GDM1 (cell line): Measurements from ENCODE around the gene KL.

Source experiments
- DNase-seq: peaks from one replicate; lab custom pipeline; 2025; lab: John Stamatoyannopoulos, UW

KL gene

DNA sequence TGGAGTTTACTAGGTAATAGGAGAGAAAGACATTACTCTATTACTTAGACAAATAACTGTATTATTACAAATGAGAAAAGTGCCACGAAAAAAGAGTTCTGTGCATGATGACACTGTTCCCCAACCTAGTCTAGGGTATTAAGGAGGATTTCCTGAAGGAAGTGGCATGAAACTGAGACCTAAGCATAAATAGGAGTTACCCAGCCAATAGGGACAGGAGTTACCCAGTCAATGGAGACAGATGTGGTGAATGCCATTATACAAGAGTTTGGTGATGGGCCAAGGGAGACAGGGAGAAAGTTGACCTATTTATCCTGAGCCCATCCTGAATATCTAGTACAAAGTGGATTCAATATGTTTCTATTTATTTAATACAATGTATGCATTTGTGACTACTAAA lies 65.4 kb downstream of the KL start:
- no peak for DNase-seq

DNA sequence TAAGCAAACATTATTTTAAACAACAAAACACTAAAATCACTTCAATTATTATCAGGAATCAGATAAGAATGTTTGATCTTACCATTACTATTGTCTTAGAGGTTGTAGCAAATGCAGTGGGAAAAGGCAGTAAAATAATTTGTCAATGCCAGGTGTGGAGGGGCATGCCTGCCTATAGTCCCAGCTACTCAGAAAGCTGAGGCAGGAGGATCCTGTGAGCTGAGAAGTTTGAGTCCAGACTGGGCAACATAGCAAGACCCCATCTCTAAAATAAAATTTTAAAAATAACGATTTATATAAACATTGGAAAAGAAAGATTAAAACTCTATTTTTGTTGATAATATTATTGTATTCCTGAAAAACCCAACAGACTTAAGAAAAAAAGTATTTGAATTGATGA lies 66.8 kb downstream of the KL start:
- DNase-seq: no peak

DNA sequence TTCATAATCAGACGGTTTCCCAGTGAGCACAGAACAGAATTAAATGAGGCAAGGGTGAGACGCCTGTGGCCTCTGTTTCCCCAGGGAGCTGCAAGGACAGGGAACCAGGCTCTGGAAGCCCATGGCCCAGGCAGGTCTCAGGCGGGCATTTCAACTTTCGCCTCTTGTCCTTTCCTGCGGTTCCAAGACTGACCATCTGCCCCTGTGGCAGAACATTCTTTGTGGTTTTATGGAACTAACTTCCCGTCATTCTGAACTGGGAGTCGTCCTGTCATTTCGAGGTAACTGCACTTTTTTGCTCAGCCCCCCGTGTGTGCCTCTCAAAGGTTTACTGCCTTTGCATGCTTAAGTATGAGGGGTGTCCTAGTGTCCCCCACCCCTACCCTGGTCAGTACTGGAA lies 70.9 kb downstream of the KL start:
- DNase-seq: no peak

DNA sequence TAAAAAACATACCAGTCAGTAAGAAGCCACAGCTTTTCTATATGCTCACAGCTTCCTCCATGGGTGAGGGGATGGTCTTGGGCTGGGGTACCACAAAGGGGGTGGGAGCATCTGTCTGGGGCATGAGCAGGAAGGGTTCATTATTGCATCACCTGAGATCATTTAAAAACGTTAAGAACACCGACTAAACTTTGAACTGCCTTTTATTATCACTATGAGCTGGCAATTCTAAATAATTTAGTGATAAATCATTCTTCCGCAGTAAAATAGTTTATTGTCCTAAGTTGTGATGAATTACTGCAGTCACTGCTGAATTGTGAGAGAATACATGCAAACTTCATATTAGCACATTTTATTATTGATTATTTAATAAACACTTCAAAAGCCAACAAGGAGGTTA lies 71.6 kb downstream of the KL start:
- DNase-seq: no peak

DNA sequence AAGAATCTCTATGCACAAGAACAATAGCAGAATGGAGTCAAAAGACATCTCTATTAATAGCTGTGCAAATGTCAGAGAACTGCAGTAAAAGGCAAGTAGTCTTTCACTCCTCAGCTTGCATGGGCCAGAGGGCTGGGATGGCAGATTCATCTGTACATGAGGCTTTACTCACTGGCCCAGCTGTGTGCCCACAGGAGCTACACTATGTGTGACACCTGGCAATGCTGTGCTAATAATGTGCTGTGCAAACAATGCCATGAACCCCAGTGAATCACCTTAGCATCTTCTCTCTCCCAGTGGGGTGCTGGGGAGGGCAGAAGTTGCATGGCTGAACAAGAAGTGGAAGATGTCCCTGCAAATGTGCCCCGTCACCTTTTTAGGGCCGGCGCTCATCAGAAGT lies 73.1 kb downstream of the KL start:
- DNase-seq: no peak

DNA sequence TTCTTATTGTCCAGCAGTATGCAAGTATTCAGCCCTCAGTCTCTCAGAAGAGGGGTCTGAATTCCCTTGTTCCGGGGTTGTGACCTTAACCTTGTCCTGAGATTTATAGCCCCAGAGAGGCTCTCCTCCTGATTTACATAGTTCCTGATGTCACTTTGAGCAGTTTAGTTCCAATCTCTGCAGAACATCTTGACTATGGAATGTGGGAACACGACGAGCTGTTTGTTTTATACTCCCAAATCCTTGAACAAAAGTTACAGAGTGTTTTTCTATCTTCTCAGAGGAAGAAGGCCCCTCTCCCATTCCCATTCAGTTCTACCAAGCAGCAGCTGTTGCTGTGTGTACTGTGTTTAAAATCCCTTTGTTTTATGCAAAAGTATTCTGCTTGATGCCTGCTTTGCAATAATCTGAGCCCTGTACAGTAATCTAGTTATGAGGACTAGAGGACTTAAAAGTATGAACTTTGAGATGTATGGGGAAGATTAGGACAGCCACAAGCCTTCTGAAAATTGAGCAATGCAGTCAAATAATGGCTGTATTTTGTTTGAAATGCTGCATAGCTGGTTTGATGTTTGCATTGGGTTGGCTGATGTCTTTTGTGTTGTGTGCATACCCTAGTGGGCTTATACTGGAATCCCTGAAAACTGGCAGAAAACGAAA lies 74.7 kb downstream of the KL start:
- DNase-seq: no peak

DNA sequence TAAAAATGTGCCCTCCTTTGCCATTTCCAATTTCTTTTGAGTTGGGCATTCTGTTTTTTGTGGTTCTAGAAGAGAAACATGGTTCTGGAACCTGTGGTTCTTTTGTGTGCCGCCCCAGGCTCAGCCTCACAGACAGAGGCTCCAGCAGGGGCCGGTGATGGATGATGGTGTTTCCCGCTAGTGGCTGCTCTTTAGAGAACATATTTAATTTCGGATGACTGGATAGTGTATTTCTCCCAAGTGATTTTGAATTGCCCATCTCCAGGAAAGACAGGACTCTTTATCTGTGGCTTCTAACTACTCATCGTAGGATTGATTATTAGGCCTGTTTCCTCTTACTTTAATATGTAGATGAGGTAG lies 75.2 kb downstream of the KL start:
- DNase-seq: no peak

DNA sequence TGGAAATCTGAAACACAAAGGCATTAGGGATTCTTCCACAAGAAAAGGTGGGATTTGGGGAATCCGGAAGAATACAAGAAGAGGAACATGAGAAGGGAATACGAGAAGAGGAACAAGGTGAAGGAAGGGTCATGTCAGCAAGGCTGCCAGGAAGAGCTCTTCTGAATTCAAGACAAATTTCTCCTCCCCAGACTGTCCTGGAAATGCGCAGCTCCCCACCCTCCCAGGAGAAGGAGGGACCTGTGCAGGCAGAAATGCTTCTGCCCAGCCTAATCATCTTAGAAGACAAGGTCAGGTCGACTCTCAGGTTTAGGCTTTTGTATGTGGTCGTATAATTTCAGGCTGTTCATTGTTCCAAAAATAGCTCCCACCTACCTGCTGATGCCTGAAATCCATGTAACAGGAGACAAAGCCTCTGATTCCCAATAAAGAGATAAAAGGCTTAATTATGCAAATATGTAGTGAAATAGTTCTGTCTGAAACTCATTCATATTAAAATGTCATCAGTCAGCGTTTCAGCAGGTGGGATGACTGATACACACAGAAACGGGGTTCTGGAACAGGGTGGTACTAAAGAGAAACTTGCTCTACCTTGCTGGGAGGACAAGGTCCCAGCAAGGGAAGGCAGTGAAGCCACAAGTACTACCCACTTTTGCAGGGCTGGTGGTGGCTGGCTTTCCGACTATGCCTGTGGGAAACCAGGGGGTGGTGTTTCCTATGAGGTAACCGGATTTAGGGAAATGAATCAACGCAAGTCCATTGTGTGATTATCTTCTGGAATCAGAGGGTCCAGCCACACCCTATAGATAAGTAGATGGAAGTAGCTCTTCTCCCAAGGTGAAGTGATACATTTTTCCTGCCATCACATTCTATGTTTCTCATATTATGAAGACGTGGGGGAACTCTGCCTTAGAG lies 76.1 kb downstream of the KL start:
- DNase-seq: no peak

DNA sequence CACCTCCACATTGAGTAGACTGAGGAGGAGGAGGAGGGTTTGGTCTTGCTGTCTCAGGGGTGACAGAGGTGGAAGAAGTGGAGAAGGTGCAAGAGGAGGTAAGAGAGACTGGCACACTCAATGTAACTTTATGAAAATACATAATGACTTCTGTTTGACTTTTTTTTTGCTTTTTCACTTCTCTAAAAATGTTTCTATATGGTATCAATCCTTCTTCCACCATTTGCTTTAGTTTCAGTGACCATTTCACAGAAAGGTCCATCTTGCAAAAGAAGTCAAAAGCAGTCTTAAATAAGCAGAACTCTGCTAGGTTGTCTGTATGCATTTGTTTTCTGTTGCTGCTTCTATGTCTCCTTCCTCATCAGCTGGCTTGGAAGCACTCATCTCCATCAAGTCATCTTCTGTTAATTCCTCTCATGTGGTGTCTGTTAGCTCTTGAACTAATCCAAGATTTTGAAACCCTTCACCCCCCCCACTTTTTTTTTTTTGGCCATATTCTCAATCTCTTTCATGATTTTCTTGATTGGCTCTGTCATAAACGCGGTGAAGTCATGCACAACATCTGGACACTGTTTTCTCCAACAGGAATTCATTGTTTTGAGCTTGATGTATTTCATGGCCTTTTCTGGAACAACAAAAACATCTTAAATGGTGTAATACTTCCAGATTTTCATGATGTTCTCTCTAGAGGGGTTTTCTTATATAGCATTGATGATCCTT lies 80.8 kb downstream of the KL start:
- DNase-seq: no peak

DNA sequence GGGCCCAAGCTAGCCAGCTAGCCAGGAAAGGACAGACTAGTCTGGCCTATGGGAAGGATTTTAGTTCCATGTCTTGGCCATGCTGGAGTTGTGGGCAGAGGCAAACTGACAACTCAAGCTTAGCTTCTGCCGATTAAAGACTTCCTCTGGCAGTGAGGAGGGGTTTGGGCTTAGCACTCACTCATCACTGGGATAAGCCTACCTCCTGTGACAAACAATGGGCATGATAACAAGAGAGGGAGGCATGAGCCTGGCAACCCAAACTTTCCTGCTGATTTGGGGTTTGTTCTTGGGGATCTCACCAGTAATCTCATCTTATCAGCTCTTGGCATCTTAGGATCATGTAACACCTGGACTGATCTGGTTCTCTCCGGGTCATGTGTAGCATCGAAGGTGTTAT lies 83.6 kb downstream of the KL start:
- DNase-seq: no peak

DNA sequence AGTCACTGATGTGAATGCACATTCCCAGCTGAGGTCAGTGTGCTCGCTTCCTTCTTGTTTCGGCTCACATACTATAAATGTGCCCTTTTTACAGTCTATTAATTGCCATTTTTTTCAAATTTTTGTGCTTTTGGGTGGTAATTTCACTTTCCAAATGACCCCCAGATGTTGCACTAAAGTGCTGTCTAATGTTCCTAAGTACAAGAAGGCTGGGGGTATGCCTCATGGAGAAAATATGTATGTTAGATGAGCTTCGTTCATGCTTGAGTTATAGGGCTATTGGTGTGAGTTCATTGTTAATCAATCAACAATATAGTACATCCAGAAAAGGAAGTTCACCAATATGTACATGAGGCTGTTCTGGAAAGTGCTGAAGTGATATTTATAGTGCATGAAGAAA lies 84.7 kb downstream of the KL start:
- no peak for DNase-seq

DNA sequence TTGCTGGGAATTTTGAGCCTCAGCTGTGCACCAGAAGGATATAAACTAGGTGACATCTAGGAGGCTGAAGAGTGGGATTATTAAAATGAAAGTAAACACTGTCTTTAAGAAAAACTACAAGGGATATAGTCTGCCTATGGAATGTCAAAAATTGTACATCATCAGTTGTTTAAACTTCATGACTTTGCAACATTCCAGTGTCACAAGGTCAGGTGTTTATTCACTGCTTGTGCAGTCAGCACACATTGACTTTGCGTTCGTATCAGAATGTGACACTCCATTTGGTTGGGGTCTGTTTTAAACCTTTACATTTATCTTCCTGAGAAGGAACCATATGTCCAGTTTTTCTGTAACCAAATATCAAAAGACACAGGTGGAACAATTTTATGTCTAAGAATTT lies 85.6 kb downstream of the KL start:
- no peak for DNase-seq

DNA sequence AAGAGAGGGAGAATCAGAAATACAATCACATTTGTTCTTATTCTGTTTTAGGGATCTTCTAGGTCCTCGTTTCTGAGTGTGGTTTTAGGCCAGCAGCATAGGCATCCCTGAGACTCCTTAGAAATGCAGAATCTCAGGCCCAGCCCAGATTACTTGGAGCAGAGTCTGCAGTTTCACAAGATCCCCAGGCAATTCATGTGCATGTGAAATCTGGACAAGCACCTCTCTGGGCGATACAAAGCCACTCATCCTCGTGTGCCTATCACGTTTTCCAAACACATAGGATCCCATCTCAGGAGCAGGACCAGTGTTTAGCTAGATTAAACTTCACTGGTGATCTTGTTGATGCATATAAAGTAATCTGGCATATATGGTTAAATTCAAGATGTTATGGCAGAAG lies 87.2 kb downstream of the KL start:
- DNase-seq: no peak

DNA sequence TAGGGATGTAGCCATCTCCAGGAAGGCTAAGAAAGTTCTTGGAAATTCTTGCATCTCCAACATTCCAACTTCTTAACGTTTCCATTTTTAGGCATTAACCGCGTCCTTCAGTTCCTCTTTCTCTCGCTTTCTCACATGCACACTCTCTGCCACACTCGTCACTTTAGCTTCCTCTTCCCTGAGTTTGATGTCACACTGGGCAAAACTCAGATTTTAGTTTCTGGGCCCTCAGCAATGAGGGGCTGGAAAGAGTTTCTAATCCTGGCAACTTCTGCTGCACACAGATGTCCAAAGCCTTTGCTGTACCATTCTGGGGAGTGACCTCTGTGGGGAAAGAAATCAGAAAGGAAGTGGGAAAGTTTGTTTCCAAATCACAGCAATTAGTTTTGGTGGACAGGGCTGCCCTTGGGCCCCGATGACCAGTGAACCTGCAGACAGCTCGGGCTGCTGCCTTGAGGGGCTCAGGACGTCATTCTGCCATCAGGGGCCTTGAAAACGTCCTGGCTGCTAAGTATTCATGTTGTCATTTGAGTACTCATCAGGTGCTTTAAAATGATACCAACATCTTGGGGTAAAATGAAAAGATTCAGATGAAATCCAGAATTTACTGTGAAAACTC lies 89.3 kb downstream of the KL start:
- peak; percentile 35 for DNase-seq

DNA sequence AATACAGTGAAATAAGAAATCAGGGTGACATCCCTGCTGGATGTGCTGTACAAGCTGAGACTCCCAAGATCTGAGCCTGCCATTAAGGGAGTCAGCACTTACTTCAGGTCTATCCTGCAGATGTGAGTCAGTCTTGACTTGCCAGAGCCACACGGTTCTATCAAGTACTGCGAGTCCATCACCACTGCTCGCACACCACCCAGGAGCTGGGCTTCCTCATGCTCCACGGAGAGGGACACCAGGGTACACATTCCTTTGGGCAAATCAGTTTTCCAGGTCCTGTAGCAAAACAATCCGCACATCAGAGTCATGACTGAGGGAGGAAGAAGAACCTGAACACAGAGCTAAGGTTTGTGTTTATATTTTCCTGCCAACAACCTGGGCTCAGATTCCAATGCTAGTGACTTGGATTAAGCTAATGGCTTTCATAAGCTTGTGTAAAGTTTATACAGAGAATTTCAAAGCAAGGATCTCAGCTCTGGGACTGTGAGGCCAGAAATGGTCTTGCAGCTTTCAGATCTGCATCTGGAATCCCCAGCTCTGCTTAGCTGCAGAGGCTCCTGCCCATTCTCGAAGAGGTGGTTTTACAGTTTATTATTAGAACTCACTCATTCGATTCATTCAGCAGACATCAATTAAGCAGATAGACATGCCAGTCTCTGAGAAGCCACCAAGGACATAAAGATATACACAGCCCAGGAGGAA lies 90.6 kb downstream of the KL start:
- no peak for DNase-seq

DNA sequence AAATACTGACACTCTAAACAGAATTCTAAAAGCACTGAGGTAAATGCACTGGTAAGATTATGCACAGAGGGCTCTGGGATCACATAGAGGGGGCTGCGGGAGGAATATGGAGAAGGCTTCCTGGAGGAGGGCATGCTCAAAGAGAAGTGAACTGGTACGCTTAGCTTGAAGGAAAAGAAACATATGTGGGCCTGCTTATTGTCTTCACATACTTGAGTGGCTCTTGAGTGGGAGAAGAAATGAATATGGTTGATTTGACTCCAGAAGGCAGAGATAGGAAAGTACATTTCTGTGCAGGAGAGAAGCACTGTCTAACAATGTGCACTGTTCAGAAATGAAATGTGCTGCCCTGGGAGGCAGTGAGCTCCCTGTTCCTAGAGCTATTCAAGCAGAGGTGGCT lies 91.1 kb downstream of the KL start:
- no peak for DNase-seq

DNA sequence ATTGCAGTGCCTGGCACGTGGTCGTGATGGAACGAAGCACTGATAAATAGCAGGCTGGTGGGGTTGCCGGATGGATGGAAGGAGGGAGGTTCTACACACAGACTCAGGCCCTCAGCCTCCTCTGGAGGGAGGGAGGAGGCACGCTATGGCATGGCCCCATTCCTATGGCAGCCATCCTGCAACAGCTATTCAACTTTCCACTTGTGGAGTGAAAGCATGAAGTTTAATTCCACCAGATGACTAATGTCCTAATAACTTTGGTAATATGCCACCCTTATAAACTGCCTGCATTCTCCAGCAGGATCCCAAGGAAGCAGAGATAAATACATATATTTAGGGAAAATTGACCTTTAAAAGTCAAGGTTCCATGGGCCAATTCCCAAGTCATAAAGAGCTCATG lies 92.4 kb downstream of the KL start:
- no peak for DNase-seq

DNA sequence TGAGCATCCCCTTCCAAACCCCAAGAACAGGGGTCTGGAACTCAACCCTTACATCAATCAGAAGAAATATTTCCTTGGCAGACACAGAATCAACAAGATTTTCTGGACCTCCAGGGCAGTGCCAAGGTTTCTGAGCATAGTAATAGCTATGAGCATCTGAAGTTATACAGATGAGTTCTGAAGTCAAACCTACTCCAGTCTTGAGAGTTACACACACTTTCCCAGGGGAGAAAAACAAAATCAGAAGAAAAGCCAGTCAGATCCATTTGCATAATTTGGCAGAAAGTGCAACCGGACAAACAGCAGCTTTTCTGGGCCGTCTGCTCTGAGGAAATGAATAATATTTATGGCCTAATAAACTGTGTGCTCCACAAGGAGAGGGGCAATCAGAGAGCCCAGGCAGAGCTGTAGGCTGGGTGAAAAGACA lies 93.1 kb downstream of the KL start:
- DNase-seq: no peak

DNA sequence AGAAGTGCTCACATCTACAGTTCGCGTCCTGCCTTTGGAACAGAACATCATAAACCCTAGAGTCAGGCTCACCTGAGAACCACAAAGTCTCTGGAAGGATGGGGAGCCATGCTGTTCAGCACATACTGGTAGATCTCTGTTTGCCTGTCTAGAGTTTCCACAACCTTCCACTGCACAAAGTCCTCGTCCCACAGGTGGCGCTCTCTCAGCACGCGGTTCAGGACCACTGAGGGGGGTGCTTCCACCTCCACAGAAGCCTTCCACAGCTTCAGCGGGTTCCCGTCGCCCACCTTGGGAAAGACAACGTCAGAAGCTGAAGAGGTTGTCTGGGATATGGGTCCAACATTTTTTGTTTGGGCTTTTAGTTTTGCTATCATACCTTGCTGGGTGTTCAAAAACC lies 93.6 kb downstream of the KL start:
- DNase-seq: no peak

DNA sequence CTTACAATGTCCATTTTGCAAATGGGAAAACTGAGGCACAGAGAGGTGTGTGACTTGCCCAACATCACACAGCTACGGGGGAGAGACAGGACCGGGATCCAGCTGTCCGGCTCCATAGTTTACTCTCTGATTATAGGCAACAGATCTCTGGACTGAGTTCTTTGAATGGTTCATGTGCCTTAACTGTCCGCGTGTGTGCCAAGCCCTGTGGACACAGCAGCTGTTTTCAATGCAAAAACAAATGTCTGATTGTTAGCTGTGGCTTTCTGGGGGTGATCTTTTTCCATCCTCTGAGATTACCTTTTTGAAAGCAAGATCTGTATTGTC lies 94.1 kb downstream of the KL start:
- no peak for DNase-seq

DNA sequence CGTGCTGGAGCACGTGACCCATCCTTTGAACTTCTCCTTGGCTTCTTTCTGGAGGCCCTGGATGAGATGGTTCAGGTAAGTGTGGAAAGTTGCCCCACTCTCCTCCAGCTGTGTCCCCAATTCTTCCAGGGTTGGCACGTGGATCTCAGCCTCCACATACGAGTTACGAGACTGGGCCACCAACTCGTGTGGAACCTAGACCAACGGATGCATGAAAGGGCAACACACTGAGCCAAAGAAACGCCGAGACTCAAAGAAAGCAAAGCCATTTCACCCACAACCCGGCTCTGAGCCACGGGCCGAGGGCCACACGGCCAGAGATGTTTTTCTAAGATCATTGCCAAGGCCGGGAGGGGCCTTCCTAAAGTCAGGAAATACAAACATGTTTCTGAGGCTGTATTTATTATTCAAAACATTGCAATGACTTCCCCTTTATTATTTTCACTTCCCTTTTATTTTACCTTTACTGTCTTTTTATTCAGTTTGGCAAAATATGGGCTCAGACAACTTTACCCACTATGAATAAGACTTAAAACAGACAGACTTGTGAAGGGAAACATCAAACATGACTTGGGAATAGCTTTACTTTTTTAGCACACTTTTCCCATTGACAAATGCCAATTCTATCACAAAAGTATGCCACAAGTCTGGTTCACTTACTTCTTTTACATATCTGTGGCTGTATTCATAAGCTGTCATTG lies 94.6 kb downstream of the KL start:
- no peak for DNase-seq
